Right lobe of liver (tissue), 4 donors: Measurements from ENCODE around the gene TTC23.

Source experiments
- POLR2A ChIP-seq: fragments of 450-650 bp; IDR thresholded peaks from one replicate; pipeline ENCODE4 v1.6.1; 2017; ENCODE audit warnings: antibody characterized with exemption, mild to moderate bottlenecking
- TF ChIP-seq, protein P1 (sequence below), 4 donors: fragments of 200-600 bp in 3 of 4; fragments of 450-650 bp in 1 of 4; IDR thresholded peaks; one replicate each; pipeline versions ENCODE4 v1.5.1 to v1.8.0; 2016 to 2022; ENCODE audit warnings: antibody characterized with exemption in 4 of 4, mild to moderate bottlenecking in 2 of 4
- donor health status: DM: no; HTN: no; CAD: no.
- donor health status: DM: no; HTN: no; CAD: no.
- donor health status: DM: no; HTN: yes; CAD: no.

DNA sequence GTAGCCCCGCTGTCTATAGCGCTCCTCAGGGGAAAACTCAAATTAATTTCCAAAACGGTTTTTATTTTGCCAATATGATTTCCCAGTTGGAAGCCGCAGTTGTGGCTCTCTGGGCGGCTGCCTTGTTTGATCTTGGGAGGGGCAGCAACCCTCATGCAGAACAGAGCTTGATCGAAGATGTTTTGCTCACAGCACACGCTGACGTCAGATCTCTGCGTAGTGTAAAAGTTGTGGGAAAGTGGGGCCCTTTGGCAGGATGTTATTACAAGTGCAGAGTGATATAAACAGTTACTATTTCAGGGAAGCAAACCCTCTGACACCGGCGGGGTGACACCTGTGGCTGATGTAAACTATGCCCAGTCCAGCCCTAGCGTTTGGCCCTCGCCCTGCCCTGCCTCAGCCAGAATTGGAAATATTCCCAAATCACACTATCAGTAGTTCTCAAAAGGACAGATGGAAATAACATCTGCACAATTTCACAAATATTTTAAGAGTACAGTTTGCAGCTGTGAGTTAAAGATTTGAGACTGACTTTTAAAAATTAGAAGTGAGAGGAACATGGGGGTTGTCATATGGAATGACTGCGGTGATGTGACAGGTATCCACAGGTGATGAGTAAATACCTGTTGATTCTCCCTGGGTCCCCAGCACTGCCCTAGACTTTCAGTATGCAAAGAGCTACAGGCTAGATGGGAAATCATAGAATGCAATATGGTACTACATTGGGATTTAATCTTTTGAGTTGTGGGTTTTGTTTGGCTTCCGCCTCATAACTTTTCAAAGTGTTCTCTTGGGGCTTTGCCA lies 142.8 kb downstream of the TTC23 start:
- TF ChIP-seq, protein P1, sequence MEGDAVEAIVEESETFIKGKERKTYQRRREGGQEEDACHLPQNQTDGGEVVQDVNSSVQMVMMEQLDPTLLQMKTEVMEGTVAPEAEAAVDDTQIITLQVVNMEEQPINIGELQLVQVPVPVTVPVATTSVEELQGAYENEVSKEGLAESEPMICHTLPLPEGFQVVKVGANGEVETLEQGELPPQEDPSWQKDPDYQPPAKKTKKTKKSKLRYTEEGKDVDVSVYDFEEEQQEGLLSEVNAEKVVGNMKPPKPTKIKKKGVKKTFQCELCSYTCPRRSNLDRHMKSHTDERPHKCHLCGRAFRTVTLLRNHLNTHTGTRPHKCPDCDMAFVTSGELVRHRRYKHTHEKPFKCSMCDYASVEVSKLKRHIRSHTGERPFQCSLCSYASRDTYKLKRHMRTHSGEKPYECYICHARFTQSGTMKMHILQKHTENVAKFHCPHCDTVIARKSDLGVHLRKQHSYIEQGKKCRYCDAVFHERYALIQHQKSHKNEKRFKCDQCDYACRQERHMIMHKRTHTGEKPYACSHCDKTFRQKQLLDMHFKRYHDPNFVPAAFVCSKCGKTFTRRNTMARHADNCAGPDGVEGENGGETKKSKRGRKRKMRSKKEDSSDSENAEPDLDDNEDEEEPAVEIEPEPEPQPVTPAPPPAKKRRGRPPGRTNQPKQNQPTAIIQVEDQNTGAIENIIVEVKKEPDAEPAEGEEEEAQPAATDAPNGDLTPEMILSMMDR (IDR thresholded peaks at IDR 0.05): no peak
- TF ChIP-seq POLR2A: no peak
